GM12865 (cell line): Measurements from ENCODE around the gene RIOK2.
"Not testable (repeated sequence)": the region's sequence is repeated elsewhere in the genome, so short reads cannot be mapped to it uniquely, and the experiment has no call there.

Experiments
- DNase-seq: peaks from one replicate; pipeline ENCODE4 v3.0.0; 2010; ENCODE audit warnings: low read depth
- H3K4me3 ChIP-seq: 2 replicates; pipeline ENCODE4 v1.5.1; 2011; ENCODE audit warnings: mild to moderate bottlenecking, low read depth, low read length, control low read depth
- TF ChIP-seq, protein P1 (sequence below): IDR thresholded peaks from 2 replicates; pipeline ENCODE4 v1.5.1; 2011; ENCODE audit warnings: low read length, control low read depth, low read depth, inconsistent platforms; ENCODE audit not compliant: insufficient read depth; ENCODE audit errors: missing control alignments

RIOK2 gene

DNA sequence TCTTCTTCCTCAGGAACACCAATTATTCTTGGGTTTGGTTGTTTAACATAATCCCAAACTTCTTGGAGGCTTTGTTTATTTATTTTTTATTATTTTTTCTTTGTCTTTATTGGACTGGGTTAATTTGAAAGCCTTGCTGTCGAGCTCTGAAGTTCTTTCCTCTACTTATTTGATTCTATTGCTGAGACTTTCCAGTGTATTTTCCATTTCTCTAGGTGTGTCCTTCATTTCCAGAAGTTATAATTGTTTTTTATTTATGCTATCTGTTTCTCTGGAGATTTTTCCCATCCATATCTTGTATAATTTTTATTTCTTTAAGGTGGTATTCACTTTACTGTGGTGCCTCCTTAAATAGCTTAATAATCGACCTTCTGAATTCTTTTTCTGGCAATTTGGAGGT, 8.8 kb upstream of the RIOK2 start:
- DNase-seq = no peak
- H3K4me3 ChIP-seq = no peak overlapping the region
- TF ChIP-seq, protein P1, sequence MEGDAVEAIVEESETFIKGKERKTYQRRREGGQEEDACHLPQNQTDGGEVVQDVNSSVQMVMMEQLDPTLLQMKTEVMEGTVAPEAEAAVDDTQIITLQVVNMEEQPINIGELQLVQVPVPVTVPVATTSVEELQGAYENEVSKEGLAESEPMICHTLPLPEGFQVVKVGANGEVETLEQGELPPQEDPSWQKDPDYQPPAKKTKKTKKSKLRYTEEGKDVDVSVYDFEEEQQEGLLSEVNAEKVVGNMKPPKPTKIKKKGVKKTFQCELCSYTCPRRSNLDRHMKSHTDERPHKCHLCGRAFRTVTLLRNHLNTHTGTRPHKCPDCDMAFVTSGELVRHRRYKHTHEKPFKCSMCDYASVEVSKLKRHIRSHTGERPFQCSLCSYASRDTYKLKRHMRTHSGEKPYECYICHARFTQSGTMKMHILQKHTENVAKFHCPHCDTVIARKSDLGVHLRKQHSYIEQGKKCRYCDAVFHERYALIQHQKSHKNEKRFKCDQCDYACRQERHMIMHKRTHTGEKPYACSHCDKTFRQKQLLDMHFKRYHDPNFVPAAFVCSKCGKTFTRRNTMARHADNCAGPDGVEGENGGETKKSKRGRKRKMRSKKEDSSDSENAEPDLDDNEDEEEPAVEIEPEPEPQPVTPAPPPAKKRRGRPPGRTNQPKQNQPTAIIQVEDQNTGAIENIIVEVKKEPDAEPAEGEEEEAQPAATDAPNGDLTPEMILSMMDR = no peak

DNA sequence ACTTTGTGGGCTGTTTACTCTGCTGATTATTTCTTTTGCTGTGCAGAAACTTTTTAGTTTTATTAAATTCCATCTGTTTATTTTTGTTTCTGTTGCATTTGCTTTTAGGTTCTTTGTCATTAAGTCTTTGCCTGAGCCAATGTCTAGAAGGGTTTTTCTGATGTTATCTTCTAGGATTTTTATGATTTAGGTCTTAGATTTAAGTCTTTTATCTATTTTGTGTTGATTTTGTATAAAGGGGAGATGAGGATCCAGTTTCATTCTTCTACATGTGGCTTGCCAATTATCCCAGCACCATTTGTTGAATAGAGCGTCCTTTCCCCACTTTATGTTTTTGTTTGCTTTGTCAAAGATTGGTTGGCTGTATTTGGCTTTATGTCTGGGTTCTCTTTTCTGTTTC, 6.5 kb upstream of the RIOK2 start:
- H3K4me3 ChIP-seq, DNase-seq: not testable (repeated sequence)

DNA sequence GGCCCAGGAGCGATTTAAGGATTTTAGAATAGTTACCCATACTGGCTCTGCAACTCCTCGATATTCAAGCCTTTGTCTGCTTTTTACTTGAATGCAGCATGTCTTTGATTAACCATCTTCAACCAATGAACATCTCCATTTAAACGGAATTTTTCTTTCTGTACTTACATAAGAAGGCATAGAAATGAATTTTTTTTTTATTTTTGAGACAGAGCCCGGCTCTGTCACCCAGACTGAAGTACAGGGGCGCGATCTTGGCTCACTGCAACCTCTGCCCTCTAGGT, 825 bp upstream of the RIOK2 start:
- TF ChIP-seq, protein P1 = no peak
- H3K4me3 ChIP-seq = peak overlapping the region; percentile 85
- DNase-seq = no peak

DNA sequence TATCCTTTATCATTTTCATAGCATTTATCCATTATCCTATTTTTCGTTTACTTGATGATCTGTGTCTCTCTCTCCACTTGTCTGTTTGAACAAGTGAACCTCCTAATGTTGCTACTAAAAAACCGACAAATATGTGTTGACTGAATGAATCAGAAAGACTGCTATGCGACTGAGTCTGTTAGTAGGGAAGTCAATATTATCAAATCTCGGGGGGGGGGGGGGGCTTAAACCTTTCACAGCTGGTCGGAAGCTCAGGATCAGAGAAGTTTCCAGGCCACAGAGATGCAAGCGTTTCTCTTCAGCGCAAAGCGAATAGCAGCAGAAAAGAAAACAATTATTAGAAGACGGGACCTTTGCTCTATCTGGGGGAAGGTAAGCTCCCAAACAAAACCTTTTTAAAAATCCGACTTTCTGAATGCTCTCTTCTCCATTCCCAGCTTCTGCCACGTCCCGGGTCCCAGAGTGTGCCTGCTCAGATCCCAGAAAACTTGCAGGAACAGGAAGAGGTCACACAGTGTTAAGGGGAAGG, 412 bp downstream of the RIOK2 start:
- TF ChIP-seq, protein P1 = no peak
- peak; percentile 10 for DNase-seq
- H3K4me3 ChIP-seq = peak overlapping the region; percentile 85

DNA sequence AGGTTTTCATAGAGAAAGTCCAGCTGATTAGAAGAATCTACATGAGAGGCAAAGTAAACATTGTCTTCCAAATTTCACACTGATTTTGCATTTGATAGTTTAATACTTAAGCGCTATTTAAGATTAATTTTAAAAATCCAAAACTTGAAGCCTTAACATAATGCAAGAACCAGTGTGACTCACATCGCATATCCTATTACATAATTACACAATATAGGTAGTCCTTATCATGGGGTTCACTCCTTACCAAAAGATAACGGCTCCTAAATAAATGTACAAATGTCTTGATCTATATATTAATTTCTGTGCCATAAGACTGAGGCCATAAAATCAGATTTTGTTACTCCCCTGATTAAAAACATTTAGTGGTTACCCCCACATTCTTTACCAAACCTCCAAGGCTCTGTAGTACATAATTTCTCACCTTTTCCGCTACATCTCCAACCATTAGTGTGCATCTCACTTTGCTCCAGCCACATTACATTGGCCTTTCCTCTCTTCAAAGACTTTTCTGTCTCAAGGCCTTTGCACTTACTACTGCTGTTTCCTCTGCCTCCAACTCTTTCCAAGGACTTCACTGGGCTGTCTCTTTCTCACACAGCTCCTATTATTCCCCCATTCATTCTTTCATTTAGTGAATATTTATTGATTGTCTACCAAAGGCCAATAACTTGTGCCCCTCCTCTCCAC, 1.0 kb downstream of the RIOK2 start:
- TF ChIP-seq, protein P1 = no peak
- DNase-seq = no peak

DNA sequence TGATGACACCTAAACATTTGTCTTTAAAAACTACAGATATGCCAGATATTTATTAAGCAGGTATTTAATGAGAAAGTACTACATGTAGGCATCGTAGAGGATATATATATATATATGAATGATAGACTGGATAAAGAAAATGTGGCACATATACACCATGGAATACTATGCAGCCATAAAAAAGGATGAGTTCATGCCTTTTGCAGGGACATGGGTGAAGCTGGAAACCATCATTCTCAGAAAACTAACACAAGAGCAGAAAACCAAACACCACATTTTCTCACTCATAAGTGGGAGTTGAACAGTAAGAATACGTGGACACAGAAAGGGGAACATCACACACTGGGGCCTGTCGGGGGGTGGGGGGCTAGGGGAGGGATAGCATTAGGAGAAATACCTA, 3.6 kb downstream of the RIOK2 start:
- not testable (repeated sequence) for DNase-seq, H3K4me3 ChIP-seq

More for the DNA sequence above, 1.0 kb downstream of the RIOK2 start:
- H3K4me3 ChIP-seq = peak overlapping the region; percentile 85

DNA sequence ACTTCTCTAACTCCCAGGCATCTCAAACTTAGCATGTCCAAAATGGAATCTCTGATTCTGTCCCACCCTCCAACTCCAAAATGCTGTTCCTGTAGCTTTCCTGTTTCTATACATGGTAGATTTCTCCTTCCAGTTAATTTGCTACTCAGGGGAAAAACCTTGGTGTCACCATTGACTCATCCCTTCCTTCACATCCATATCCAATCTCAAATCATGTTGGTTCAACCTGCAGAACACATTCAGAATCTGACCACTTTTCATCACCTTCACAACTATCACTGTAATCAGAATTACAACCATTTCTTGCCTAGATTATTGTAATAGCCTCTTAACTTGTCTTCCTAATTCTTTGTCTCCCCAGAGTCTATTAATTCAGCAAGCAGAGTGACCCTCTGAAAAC, 10.8 kb downstream of the RIOK2 start:
- no peak for DNase-seq
- no peak overlapping the region for H3K4me3 ChIP-seq
- TF ChIP-seq, protein P1 = no peak

DNA sequence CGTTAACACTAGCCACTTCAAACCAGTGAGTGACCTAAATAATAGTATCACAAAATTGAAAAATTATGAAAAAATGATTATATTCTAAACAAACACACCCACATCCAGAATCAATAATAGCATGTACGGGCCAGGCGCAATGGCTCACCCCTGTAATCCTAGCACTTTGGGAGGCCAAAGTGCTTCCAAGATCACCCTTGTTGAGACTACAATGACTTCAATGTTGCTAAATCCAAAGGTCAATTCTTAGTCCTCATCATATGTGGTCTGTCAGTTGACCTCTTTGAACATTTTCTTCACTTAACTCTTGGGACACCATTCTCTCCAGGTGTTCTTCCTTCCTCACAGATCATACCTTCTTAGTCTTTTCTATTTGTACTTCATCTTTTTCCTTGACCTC, 11.3 kb downstream of the RIOK2 start:
- H3K4me3 ChIP-seq = no peak overlapping the region
- DNase-seq = no peak
- TF ChIP-seq, protein P1 = no peak
